Measurements from ENCODE around the gene LAIR1.

DNA sequence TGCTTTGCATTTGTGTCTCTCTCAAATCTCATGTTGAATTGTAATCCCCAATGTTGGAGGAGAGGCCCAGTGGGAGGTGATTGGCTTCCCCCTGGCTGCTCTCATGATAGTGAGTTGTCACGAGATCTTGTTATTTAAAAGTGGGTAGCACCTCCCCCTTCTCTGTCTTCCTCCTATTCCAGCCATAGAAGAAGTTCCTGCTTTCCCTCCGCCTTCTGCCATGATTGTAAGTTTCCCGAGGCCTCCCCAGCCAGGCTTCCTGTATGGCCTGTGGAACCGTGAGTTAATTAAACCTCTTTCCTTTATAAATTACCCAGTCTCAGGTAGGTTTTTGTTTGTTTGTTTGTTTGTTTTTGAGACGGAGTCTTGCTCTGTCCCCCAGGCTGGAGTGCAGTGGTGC lies 29.6 kb downstream of the LAIR1 start:
- TF ChIP-seq CTCF (IDR thresholded peaks at IDR 0.05) (no peak), POLR2A (IDR thresholded peaks at IDR 0.05) (no peak)

Data from adrenal gland (tissue), 5 donors.